HG03565 (cell line): Measurements from ENCODE around the gene ISG20.

Experiments
- ATAC-seq: cut with Tn5 transposase; IDR thresholded peaks from one replicate; pipeline ENCODE4 v1.9.1; 2021; ENCODE audit warnings: mild to moderate bottlenecking, moderate library complexity; ENCODE audit not compliant: unreplicated experiment

ISG20 gene

GRCh38 chr15:88638626-88639372 lies at the start of gene ISG20:
Gene ISG20 (plus strand): TSS chr15:88639016. CDS start chr15:88639367, 351 bp downstream.
- ATAC-seq: peak; percentile 72

- no peak for ATAC-seq
Measured at GRCh38 chr15:88590759-88591158, 48.1 kb upstream of the ISG20 start.

GRCh38 chr15:88591384-88591783 lies 47.4 kb upstream of the ISG20 start:
- no peak for ATAC-seq

GRCh38 chr15:88603885-88604284 lies 34.9 kb upstream of the ISG20 start:
- no peak for ATAC-seq

- no peak for ATAC-seq
Measured at GRCh38 chr15:88604381-88605188, 34.2 kb upstream of the ISG20 start.

- no peak for ATAC-seq
Measured at GRCh38 chr15:88605189-88606069, 33.4 kb upstream of the ISG20 start.

GRCh38 chr15:88606070-88606794 lies 32.6 kb upstream of the ISG20 start:
- no peak for ATAC-seq

- ATAC-seq: no peak
Measured at GRCh38 chr15:88607951-88608350, 30.9 kb upstream of the ISG20 start.

GRCh38 chr15:88608607-88609181 lies 30.1 kb upstream of the ISG20 start:
- no peak for ATAC-seq

GRCh38 chr15:88609344-88610090 lies 29.3 kb upstream of the ISG20 start:
- no peak for ATAC-seq

GRCh38 chr15:88610701-88611231 lies 28.1 kb upstream of the ISG20 start:
- ATAC-seq: no peak

- ATAC-seq: no peak
Measured at GRCh38 chr15:88612186-88612796, 26.5 kb upstream of the ISG20 start.

GRCh38 chr15:88613074-88613944 lies 25.5 kb upstream of the ISG20 start:
- no peak for ATAC-seq

GRCh38 chr15:88615303-88616107 lies 23.3 kb upstream of the ISG20 start:
- ATAC-seq: peak; percentile 69

GRCh38 chr15:88616240-88616639 lies 22.6 kb upstream of the ISG20 start:
- ATAC-seq: no peak

- ATAC-seq: no peak
Measured at GRCh38 chr15:88617031-88617722, 21.6 kb upstream of the ISG20 start.
